Neuron (in vitro differentiated cells): ENCODE measurements around the gene XRRA1.
"Not testable (repeated sequence)": the region's sequence is repeated elsewhere in the genome, so short reads cannot be mapped to it uniquely, and the experiment has no call there.

ENCODE experiments used
- H2AFZ ChIP-seq: one replicate; pipeline ENCODE4 v1.6.1; 2013; ENCODE audit warnings: low read depth, mild to moderate bottlenecking, inconsistent platforms, low read length, moderate library complexity
- H3K27me3 ChIP-seq: one replicate; pipeline ENCODE4 v1.6.1; 2013; ENCODE audit warnings: low read length; ENCODE audit not compliant: insufficient read depth
- H3K36me3 ChIP-seq: one replicate; pipeline ENCODE4 v1.6.1; 2013; ENCODE audit warnings: low read length; ENCODE audit not compliant: insufficient read depth
- H3K4me1 ChIP-seq: one replicate; pipeline ENCODE4 v1.6.1; 2013; ENCODE audit warnings: low read length; ENCODE audit not compliant: insufficient read depth
- H3K4me3 ChIP-seq: 2 replicates; pipeline ENCODE4 v1.5.1; 2013; ENCODE audit warnings: mild to moderate bottlenecking, low read length, moderate library complexity
- H3K9me3 ChIP-seq: one replicate; pipeline ENCODE4 v1.6.1; 2013; ENCODE audit warnings: low read length

XRRA1 gene

GRCh38 chr11:74909812-74910211, 39.1 kb downstream of the XRRA1 start:
- Histone ChIP-seq H3K4me1 (no peaks in the 10 kb centered on the region), H2AFZ (no peak overlapping the region), H3K36me3 (peaks cover 23% of the 10 kb centered on the region), H3K9me3 (no peaks in the 10 kb centered on the region), H3K27me3 (no peaks in the 10 kb centered on the region), H3K4me3 (no peak overlapping the region)

- H3K36me3 ChIP-seq: peaks cover 23% of the 10 kb centered on the region
- no peaks in the 10 kb centered on the region for H3K27me3 ChIP-seq
- no peak overlapping the region for H2AFZ ChIP-seq
These were observed 39.5 kb downstream of the XRRA1 start for GRCh38 chr11:74909385-74909784.

GRCh38 chr11:74905326-74905725, 43.6 kb downstream of the XRRA1 start:
- no peaks in the 10 kb centered on the region for H3K27me3 ChIP-seq
- no peak overlapping the region for H3K4me3 ChIP-seq
- H2AFZ ChIP-seq: no peak overlapping the region
- no peaks in the 10 kb centered on the region for H3K9me3 ChIP-seq
- no peaks in the 10 kb centered on the region for H3K4me1 ChIP-seq
- H3K36me3 ChIP-seq: peaks cover 16% of the 10 kb centered on the region

More at GRCh38 chr11:74909385-74909784, 39.5 kb downstream of the XRRA1 start:
- Histone ChIP-seq H3K4me3 (no peak overlapping the region), H3K4me1 (no peaks in the 10 kb centered on the region), H3K9me3 (no peaks in the 10 kb centered on the region)

- H3K36me3 ChIP-seq: peaks cover 8% of the 10 kb centered on the region
- H2AFZ ChIP-seq: no peak overlapping the region
- no peaks in the 10 kb centered on the region for H3K4me1 ChIP-seq
- no peak overlapping the region for H3K4me3 ChIP-seq
- no peaks in the 10 kb centered on the region for H3K9me3 ChIP-seq
- H3K27me3 ChIP-seq: no peaks in the 10 kb centered on the region
These were observed 46.5 kb downstream of the XRRA1 start for GRCh38 chr11:74902342-74902741.

GRCh38 chr11:74896311-74896710, 52.6 kb downstream of the XRRA1 start:
- H3K9me3 ChIP-seq: no peaks in the 10 kb centered on the region
- no peaks in the 10 kb centered on the region for H3K27me3 ChIP-seq

GRCh38 chr11:74895340-74896116, 53.4 kb downstream of the XRRA1 start:
- Histone ChIP-seq H2AFZ (no peak overlapping the region), H3K9me3 (no peaks in the 10 kb centered on the region), H3K27me3 (no peaks in the 10 kb centered on the region), H3K4me1 (no peaks in the 10 kb centered on the region), H3K4me3 (no peak overlapping the region), H3K36me3 (no peaks in the 10 kb centered on the region)

More at GRCh38 chr11:74896311-74896710, 52.6 kb downstream of the XRRA1 start:
- Histone ChIP-seq H3K4me3 (no peak overlapping the region), H3K36me3 (no peaks in the 10 kb centered on the region), H3K4me1 (no peaks in the 10 kb centered on the region), H2AFZ (no peak overlapping the region)

- H3K9me3 ChIP-seq, H3K4me1 ChIP-seq, H3K27me3 ChIP-seq, H3K4me3 ChIP-seq, H2AFZ ChIP-seq, H3K36me3 ChIP-seq: not testable (repeated sequence)
These were observed 55.9 kb downstream of the XRRA1 start for GRCh38 chr11:74893015-74893414.

- no peaks in the 10 kb centered on the region for H3K4me1 ChIP-seq
- H2AFZ ChIP-seq: no peak overlapping the region
- no peaks in the 10 kb centered on the region for H3K27me3 ChIP-seq
- peaks cover 22% of the 10 kb centered on the region for H3K36me3 ChIP-seq
- peaks cover 31% of the 10 kb centered on the region for H3K9me3 ChIP-seq
- H3K4me3 ChIP-seq: no peak overlapping the region
These were observed 71.8 kb downstream of the XRRA1 start for GRCh38 chr11:74877132-74877531.

GRCh38 chr11:74871037-74871436, 77.9 kb downstream of the XRRA1 start:
- Histone ChIP-seq H3K36me3 (peaks cover 30% of the 10 kb centered on the region), H3K9me3 (peaks cover 61% of the 10 kb centered on the region), H3K4me1 (no peaks in the 10 kb centered on the region)

GRCh38 chr11:74870485-74870884, 78.4 kb downstream of the XRRA1 start:
- Histone ChIP-seq H3K36me3 (peaks cover 26% of the 10 kb centered on the region), H2AFZ (no peak overlapping the region), H3K9me3 (peaks cover 60% of the 10 kb centered on the region), H3K4me3 (no peak overlapping the region), H3K27me3 (no peaks in the 10 kb centered on the region), H3K4me1 (no peaks in the 10 kb centered on the region)

More at GRCh38 chr11:74871037-74871436, 77.9 kb downstream of the XRRA1 start:
- no peak overlapping the region for H3K4me3 ChIP-seq
- no peaks in the 10 kb centered on the region for H3K27me3 ChIP-seq
- no peak overlapping the region for H2AFZ ChIP-seq

- Histone ChIP-seq H3K9me3 (peaks cover 59% of the 10 kb centered on the region), H3K4me3 (no peak overlapping the region)
These were observed 82.3 kb downstream of the XRRA1 start for GRCh38 chr11:74866557-74866956.

GRCh38 chr11:74863410-74863809, 85.5 kb downstream of the XRRA1 start:
- Histone ChIP-seq H2AFZ (no peak overlapping the region), H3K9me3 (peaks cover 49% of the 10 kb centered on the region), H3K4me3 (no peak overlapping the region), H3K36me3 (peaks cover 41% of the 10 kb centered on the region), H3K4me1 (no peaks in the 10 kb centered on the region), H3K27me3 (no peaks in the 10 kb centered on the region)

More at GRCh38 chr11:74866557-74866956, 82.3 kb downstream of the XRRA1 start:
- Histone ChIP-seq H3K4me1 (no peaks in the 10 kb centered on the region), H3K36me3 (peaks cover 31% of the 10 kb centered on the region), H3K27me3 (no peaks in the 10 kb centered on the region), H2AFZ (no peak overlapping the region)

GRCh38 chr11:74860743-74861142, 88.1 kb downstream of the XRRA1 start:
- peaks cover 49% of the 10 kb centered on the region for H3K36me3 ChIP-seq
- no peak overlapping the region for H3K4me3 ChIP-seq
- no peaks in the 10 kb centered on the region for H3K27me3 ChIP-seq
- no peak overlapping the region for H2AFZ ChIP-seq
- H3K4me1 ChIP-seq: no peaks in the 10 kb centered on the region
- peaks cover 39% of the 10 kb centered on the region for H3K9me3 ChIP-seq

- no peak overlapping the region for H2AFZ ChIP-seq
- H3K36me3 ChIP-seq: peaks cover 20% of the 10 kb centered on the region
- H3K9me3 ChIP-seq: peaks cover 2% of the 10 kb centered on the region
- no peak overlapping the region for H3K4me3 ChIP-seq
- H3K27me3 ChIP-seq: no peaks in the 10 kb centered on the region
- H3K4me1 ChIP-seq: peaks cover 6% of the 10 kb centered on the region
These were observed 95.7 kb downstream of the XRRA1 start for GRCh38 chr11:74853223-74853622.
